AG09309 (cell line): ENCODE data around the gene SEMA3B.
"Not testable (repeated sequence)": the region's sequence is repeated elsewhere in the genome, so short reads cannot be mapped to it uniquely, and the experiment has no call there.

Experiments
- DNase-seq: peaks from one replicate; pipeline ENCODE4 v3.0.0-alpha.2; 2010; ENCODE audit warnings: low read depth
- H3K4me3 ChIP-seq: 2 replicates; pipeline ENCODE4 v1.5.1; 2011; ENCODE audit warnings: mild to moderate bottlenecking, low read depth, low read length, moderate library complexity; ENCODE audit not compliant: control insufficient read depth
- TF ChIP-seq, protein P1 (sequence below): IDR thresholded peaks from 2 replicates; pipeline ENCODE4 v1.5.1; 2011; ENCODE audit warnings: mild to moderate bottlenecking, low read depth, low read length, inconsistent platforms; ENCODE audit not compliant: insufficient read depth, control insufficient read depth; ENCODE audit errors: missing control alignments

Gene SEMA3B

DNA sequence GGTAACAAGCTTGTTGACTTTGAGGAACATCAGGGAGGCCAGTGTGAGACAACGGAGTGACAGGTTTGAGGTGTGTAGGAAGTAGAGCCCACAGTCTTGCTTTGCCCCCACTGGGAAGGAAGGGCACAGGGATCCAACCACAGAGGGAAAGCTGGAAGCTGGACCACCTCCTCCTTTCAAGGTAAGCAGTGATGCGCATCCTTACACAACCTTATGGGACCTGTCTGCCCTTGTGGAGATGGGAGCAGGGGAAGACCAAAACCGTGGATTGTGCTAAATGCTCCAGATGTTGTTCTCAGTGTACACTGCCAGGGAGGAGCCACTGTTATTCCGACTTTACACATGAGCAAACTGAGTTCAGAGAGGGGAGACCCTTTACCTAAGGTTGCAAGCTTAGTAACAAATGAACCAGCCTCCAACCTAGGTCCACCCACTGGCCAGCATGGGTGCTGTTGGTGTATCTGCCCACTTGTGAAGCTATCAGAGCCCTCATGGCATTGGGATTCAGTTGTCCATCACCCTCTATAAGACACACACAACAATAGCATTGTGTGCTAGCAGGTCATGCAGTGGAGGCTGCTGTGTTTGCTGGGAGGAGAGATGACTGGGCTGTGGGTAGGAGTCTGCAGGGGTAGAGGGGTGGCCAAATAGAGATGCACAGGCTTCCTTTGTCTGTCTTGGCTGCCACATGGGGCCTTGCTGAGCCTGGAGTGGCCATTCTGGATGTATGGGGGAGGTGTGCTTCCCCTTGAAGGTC is 9.4 kb downstream of the SEMA3B start:
- TF ChIP-seq, protein P1, sequence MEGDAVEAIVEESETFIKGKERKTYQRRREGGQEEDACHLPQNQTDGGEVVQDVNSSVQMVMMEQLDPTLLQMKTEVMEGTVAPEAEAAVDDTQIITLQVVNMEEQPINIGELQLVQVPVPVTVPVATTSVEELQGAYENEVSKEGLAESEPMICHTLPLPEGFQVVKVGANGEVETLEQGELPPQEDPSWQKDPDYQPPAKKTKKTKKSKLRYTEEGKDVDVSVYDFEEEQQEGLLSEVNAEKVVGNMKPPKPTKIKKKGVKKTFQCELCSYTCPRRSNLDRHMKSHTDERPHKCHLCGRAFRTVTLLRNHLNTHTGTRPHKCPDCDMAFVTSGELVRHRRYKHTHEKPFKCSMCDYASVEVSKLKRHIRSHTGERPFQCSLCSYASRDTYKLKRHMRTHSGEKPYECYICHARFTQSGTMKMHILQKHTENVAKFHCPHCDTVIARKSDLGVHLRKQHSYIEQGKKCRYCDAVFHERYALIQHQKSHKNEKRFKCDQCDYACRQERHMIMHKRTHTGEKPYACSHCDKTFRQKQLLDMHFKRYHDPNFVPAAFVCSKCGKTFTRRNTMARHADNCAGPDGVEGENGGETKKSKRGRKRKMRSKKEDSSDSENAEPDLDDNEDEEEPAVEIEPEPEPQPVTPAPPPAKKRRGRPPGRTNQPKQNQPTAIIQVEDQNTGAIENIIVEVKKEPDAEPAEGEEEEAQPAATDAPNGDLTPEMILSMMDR, result no peak
- no peak for DNase-seq
- no peak overlapping the region for H3K4me3 ChIP-seq

DNA sequence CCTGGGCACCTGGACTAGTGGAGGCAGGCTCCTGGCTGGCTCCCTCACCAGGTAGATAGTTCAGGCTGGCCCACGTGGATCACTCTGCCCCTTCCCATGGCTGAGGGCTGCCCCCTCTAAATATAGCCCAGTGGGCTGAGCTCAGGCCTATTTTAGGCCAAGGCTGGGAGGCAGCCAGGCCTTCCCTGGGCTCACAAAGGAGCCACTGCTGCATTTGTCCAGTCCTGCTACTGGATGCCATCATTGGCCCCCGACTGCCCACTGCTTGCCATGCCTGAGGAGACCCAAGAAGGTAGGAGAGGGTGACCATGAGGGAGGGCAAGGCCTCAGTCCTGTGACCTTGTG is 9.9 kb downstream of the SEMA3B start, which contains the start of gene LSMEM2:
LSMEM2 (plus strand) TSS at position 208 of the 345 bp plus-strand sequence; CDS start at position 235, 27 bp downstream.
- TF ChIP-seq, protein P1, result no peak
- no peak within 1 kb of the TSS for H3K4me3 ChIP-seq
- DNase-seq, result no peak

DNA sequence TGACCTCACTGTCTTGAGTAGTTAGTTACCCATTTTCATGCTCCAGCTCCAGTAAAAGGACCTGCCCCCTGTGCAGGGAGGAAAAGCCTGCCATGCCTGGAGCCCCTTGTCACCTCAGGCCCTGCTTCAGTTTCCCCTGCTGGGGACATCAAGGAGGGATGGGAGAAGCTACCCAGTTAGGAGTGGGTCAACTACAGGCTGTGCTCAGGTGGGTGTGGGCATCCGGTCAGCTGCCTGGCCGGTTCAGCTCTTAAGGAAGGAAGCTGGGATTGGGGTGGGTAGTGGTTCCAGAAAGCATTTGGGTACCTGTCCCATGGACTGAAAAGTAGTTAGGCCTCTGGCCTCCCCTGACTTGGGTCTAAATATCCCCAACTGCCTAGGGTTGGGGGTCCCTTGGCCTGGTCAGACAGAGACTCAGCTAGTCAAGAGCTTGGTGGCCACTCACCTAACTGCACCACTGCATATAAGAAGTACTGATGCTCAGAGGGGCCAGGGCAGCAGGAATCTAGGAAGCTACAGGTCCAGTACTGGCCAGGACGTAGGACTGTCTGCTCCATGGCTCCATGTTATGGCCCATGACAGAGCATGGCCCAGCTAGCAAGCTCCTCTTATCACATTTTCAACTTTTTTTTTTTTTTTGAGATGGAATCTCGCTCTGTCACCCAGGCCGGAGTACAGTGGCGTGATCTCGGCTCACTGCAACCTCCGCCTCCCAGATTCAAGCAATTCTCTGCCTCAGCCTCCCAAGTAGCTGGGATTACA is 10.5 kb downstream of the SEMA3B start:
- no peak for DNase-seq
- TF ChIP-seq, protein P1, result no peak
- no peak overlapping the region for H3K4me3 ChIP-seq

DNA sequence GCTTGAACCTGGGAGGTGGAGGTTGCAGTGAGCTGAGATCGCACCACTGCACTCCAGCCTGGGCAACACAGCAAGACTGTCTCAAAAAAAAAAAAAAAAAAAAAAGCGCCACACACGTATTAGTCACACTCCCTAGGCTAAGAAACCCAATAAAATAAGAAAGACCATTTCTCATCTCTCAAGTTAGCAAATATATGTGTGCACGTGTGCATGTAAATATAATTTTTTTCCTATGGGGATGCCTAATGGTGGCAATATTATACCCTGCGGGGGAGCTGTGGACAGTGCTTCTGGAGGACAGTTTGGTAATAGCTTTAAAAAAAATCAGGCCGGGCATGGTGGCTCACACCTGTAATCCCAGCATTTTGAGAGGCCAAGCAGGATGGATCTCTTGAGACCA is 15.2 kb downstream of the SEMA3B start:
- DNase-seq, result not testable (repeated sequence)

DNA sequence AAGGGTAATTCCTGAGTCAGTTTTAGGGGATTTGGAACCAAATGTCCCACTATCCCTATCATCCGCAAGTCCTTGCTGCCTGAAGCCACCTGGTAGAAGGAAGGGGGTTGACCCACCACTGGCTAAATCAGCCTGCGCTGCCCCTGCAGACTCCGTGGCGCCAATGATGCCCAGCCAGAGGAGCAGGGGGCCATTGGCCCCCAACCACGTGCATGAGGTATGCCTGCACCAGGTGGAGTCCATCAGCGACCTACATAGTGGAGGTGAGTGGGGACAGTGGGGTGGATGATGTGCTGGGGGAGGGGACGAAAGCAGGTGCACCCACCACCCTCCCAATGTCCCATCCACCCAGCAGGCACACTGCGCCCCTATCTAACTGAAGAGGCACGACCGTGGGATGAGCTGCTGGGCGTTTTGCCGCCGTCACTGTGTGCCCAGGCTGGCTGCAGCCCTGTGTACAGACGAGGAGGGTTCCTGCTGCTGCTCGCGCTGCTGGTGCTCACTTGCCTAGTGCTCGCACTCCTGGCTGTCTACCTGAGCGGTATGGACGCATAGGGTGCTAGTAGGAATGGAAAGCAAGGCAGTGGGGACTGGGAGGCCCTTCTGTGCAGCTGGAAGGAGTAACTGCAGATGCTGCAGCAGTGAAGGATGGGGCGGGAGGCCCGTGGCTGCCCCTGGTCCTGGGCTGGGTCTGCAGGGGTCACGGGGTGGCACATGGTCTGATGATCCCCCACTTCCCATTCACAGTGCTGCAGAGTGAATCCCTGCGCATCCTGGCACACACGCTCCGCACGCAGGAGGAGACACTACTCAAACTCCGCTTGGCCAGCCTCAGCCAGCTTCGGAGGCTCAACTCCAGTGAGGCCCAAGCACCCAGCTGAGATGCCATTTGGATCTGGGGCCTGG is 17.6 kb downstream of the SEMA3B start:
- H3K4me3 ChIP-seq, result no peak overlapping the region
- DNase-seq, result no peak
- TF ChIP-seq, protein P1, result no peak

More for the DNA sequence above, 15.2 kb downstream of the SEMA3B start:
- H3K4me3 ChIP-seq, result not testable (repeated sequence)

DNA sequence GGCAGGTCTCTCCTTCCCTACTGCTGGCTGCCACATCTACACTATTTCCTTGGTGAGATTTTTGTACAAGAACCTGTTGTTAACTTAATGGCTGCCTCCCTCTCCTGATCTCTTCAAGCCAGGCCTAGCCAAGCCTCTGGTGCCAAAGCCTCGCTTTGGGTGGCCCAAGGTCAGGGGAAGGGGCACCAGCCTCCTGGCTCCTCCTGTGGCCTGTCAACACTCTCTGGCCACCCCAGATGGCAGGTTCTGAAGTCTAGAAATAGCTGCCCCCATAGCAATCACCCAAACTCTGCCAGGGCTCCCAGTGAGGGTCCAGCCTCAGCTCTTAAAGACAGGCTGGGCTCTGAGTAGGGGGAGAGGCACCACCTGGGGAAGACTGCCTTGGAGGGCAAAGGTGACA is 18.3 kb downstream of the SEMA3B start:
- no peak for DNase-seq
- TF ChIP-seq, protein P1, result no peak
- no peak overlapping the region for H3K4me3 ChIP-seq
